K562 (cell line): ENCODE measurements around the gene CPT1B. TPM values are rescaled to one million over a fixed set of nuclear protein-coding genes. Genes with fewer than 3 reads are reported as not detected.

Experiments used
- FIP1L1 ChIP-seq: fragments of 200-400 bp; formaldehyde crosslinking; IDR thresholded peaks from 2 replicates; pipeline ENCODE4 v1.6.1; 2018; ENCODE audit warnings: mild to moderate bottlenecking, low read depth, low read length; ENCODE audit not compliant: poor library complexity, severe bottlenecking
- MAZ ChIP-seq, 2 experiments: fragments of 450-650 bp in 1 of 2; sonication (generic) in 1 of 2; formaldehyde crosslinking; IDR thresholded peaks in 1 of 2; conservative IDR thresholded peaks in 1 of 2; 2 replicates each; pipeline versions ENCODE4 v1.4.0 to v1.5.0; 2020; ENCODE audit warnings: mild to moderate bottlenecking in 1 of 2, missing genetic modification reagents in 1 of 2
- NR2C2 ChIP-seq, 2 experiments: fragments of 200-800 bp in 1 of 2; sonication (Bioruptor generic) in 1 of 2; sonication (generic) in 1 of 2; formaldehyde crosslinking in 1 of 2; IDR thresholded peaks; 2 replicates each; pipeline versions ENCODE4 v1.6.1 to v1.8.0; 2016 to 2022; ENCODE audit warnings: mild to moderate bottlenecking in 1 of 2, missing compliant biosample characterization in 1 of 2, missing genetic modification characterization in 1 of 2, missing genetic modification reagents in 1 of 2
- PHB ChIP-seq: fragments of 250-450 bp; sonication (Bioruptor Pico); IDR thresholded peaks from 2 replicates; pipeline ENCODE4 v1.5.0; 2021
- RAD51 ChIP-seq: fragments of 450-650 bp; IDR thresholded peaks from 2 replicates; pipeline ENCODE4 v1.7.1; 2016; ENCODE audit warnings: low read depth, mild to moderate bottlenecking, borderline replicate concordance
- polyA plus RNA-seq, 8 experiments: library from polyadenylated mRNA; depleted of rRNA in 4 of 8; stranded (reverse) in 5 of 8; unstranded in 3 of 8; fragments of >200 nt; fragmentation: Nextera tagmentation in 2 of 8; fragmentation: Illumina TruSeq in 1 of 8; extraction: Ambion mirVana in 2 of 8; extraction: Trizol in 1 of 8; gene quantifications; 2 replicates each; pipeline versions ENCODE4 v1.2.1 to v1.2.3, GENCODE V29; 2011 to 2014; ENCODE audit warnings: inconsistent platforms in 1 of 8, missing spikeins in 1 of 8
- total RNA-seq, 7 experiments: library from RNA; depleted of rRNA in 6 of 7; stranded (reverse); fragments of >200 nt in 6 of 7; fragmentation: Illumina TruSeq in 2 of 7; extraction: Trizol in 2 of 7; gene quantifications; 2 replicates each; pipeline versions ENCODE4 v1.2.1 to v1.2.3, GENCODE V29; 2011 to 2021; ENCODE audit warnings: low replicate concordance in 1 of 7
- TF ChIP-seq, protein P1 (sequence below), 3 experiments: IDR thresholded peaks in 2 of 3; conservative IDR thresholded peaks in 1 of 3; 2 replicates each; pipeline ENCODE4 v1.5.1; 2011 to 2012; ENCODE audit warnings: low read length in 3 of 3, mild to moderate bottlenecking in 3 of 3, control low read depth in 2 of 3, improper control_type of control experiment in 1 of 3, inconsistent platforms in 1 of 3, low read depth in 1 of 3, mixed read lengths in 1 of 3, moderate library complexity in 1 of 3; ENCODE audit not compliant: insufficient read depth in 2 of 3
- TF ChIP-seq, protein P2 (sequence below), 2 experiments: IDR thresholded peaks; 2 replicates each; pipeline ENCODE4 v1.6.1; 2011; ENCODE audit warnings: borderline replicate concordance in 1 of 2, control low read depth in 1 of 2, low read depth in 1 of 2, low read length in 1 of 2, mild to moderate bottlenecking in 1 of 2, mixed read lengths in 1 of 2, moderate library complexity in 1 of 2; ENCODE audit not compliant: insufficient read depth in 1 of 2, insufficient read length in 1 of 2, poor library complexity in 1 of 2, severe bottlenecking in 1 of 2; ENCODE audit errors: extremely low read depth in 1 of 2
- TF ChIP-seq, protein P3 (sequence below): fragments of 450-650 bp; IDR thresholded peaks from 2 replicates; pipeline ENCODE4 v1.6.1; 2016; ENCODE audit warnings: mild to moderate bottlenecking, moderate library complexity

The CPT1B gene
- total and polyA plus RNA-seq, 9 of the 15 experiments (the other 6 are each of a cell fraction or from before 2014, with no cell fraction given): 0.35 to 6.1 (median 2.6) TPM

DNA sequence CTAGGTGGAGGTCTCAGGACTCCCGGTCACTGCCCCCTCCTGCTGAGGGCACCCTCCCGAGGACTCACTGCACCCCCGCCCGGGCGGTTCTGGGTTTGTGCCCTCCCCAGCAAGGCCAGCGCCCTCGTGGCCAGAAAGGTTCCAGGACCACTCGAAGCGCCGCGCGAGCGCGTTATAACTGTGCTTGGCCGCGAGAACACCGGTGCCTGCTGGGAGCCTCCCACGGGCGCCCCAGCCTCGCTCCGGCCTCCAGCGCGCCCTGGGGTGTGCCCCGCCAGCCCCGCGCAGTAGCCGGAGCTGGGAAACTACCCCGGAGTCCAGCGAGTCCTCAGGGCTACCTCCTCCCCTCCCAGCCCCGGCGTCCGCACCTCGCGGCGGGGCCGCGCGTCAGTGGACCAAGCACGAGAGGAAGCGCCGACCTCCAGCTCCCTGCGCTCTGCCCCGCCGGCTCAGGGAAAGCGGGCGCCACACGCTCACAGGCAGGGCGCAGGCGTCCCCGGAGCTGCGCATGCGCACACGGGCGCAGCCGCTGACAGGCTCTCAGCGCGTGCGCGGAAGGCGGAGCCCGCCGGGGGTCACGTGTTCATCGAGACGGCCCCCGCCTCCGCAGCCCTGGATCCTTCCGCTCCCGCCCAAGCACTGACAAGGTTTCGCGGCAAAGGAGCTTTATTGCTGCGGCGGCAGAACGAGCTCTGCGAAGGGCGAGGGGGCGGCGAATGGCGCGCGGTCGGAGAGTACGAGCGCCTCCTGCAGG, 52.9 kb downstream of the CPT1B start, which contains the start of gene SCO2 (continued):
- TF ChIP-seq, protein P1, sequence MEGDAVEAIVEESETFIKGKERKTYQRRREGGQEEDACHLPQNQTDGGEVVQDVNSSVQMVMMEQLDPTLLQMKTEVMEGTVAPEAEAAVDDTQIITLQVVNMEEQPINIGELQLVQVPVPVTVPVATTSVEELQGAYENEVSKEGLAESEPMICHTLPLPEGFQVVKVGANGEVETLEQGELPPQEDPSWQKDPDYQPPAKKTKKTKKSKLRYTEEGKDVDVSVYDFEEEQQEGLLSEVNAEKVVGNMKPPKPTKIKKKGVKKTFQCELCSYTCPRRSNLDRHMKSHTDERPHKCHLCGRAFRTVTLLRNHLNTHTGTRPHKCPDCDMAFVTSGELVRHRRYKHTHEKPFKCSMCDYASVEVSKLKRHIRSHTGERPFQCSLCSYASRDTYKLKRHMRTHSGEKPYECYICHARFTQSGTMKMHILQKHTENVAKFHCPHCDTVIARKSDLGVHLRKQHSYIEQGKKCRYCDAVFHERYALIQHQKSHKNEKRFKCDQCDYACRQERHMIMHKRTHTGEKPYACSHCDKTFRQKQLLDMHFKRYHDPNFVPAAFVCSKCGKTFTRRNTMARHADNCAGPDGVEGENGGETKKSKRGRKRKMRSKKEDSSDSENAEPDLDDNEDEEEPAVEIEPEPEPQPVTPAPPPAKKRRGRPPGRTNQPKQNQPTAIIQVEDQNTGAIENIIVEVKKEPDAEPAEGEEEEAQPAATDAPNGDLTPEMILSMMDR (IDR thresholded peaks at IDR 0.05 in 2 of 3, conservative IDR thresholded peaks at IDR 0.05 in 1 of 3; ENCODE audit: insufficient read depth in 2 of 3, low read depth in 1 of 3, low read length in 3 of 3): peak; percentile 45 to 60 (median 48); a peak in 5 of 6 replicates
- TF ChIP-seq FIP1L1 (peak; percentile 82), NR2C2 (CRISPR knock-in tag; IDR thresholded peaks at IDR 0.05) (no peak), NR2C2 (tag; IDR thresholded peaks at IDR 0.05) (peak; percentile 39; the same call in 1 of the 2 replicates), RAD51 (peak; percentile 97), PHB (CRISPR knock-in tag) (0 out of 2 replicates have a peak, but pooled peaks have one; percentile 17), MAZ (CRISPR knock-in tag; conservative IDR thresholded peaks at IDR 0.05 in 1 of 2, IDR thresholded peaks at IDR 0.05 in 1 of 2) (peak; percentile 75 to 81)
- TF ChIP-seq, protein P2, sequence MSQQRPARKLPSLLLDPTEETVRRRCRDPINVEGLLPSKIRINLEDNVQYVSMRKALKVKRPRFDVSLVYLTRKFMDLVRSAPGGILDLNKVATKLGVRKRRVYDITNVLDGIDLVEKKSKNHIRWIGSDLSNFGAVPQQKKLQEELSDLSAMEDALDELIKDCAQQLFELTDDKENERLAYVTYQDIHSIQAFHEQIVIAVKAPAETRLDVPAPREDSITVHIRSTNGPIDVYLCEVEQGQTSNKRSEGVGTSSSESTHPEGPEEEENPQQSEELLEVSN (IDR thresholded peaks at IDR 0.05; ENCODE audit: borderline replicate concordance in 1 of 2, extremely low read depth in 1 of 2, insufficient read depth in 1 of 2, insufficient read length in 1 of 2, low read depth in 1 of 2, low read length in 1 of 2, poor library complexity in 1 of 2, severe bottlenecking in 1 of 2): peak; percentile 61 to 83
- TF ChIP-seq, protein P3, sequence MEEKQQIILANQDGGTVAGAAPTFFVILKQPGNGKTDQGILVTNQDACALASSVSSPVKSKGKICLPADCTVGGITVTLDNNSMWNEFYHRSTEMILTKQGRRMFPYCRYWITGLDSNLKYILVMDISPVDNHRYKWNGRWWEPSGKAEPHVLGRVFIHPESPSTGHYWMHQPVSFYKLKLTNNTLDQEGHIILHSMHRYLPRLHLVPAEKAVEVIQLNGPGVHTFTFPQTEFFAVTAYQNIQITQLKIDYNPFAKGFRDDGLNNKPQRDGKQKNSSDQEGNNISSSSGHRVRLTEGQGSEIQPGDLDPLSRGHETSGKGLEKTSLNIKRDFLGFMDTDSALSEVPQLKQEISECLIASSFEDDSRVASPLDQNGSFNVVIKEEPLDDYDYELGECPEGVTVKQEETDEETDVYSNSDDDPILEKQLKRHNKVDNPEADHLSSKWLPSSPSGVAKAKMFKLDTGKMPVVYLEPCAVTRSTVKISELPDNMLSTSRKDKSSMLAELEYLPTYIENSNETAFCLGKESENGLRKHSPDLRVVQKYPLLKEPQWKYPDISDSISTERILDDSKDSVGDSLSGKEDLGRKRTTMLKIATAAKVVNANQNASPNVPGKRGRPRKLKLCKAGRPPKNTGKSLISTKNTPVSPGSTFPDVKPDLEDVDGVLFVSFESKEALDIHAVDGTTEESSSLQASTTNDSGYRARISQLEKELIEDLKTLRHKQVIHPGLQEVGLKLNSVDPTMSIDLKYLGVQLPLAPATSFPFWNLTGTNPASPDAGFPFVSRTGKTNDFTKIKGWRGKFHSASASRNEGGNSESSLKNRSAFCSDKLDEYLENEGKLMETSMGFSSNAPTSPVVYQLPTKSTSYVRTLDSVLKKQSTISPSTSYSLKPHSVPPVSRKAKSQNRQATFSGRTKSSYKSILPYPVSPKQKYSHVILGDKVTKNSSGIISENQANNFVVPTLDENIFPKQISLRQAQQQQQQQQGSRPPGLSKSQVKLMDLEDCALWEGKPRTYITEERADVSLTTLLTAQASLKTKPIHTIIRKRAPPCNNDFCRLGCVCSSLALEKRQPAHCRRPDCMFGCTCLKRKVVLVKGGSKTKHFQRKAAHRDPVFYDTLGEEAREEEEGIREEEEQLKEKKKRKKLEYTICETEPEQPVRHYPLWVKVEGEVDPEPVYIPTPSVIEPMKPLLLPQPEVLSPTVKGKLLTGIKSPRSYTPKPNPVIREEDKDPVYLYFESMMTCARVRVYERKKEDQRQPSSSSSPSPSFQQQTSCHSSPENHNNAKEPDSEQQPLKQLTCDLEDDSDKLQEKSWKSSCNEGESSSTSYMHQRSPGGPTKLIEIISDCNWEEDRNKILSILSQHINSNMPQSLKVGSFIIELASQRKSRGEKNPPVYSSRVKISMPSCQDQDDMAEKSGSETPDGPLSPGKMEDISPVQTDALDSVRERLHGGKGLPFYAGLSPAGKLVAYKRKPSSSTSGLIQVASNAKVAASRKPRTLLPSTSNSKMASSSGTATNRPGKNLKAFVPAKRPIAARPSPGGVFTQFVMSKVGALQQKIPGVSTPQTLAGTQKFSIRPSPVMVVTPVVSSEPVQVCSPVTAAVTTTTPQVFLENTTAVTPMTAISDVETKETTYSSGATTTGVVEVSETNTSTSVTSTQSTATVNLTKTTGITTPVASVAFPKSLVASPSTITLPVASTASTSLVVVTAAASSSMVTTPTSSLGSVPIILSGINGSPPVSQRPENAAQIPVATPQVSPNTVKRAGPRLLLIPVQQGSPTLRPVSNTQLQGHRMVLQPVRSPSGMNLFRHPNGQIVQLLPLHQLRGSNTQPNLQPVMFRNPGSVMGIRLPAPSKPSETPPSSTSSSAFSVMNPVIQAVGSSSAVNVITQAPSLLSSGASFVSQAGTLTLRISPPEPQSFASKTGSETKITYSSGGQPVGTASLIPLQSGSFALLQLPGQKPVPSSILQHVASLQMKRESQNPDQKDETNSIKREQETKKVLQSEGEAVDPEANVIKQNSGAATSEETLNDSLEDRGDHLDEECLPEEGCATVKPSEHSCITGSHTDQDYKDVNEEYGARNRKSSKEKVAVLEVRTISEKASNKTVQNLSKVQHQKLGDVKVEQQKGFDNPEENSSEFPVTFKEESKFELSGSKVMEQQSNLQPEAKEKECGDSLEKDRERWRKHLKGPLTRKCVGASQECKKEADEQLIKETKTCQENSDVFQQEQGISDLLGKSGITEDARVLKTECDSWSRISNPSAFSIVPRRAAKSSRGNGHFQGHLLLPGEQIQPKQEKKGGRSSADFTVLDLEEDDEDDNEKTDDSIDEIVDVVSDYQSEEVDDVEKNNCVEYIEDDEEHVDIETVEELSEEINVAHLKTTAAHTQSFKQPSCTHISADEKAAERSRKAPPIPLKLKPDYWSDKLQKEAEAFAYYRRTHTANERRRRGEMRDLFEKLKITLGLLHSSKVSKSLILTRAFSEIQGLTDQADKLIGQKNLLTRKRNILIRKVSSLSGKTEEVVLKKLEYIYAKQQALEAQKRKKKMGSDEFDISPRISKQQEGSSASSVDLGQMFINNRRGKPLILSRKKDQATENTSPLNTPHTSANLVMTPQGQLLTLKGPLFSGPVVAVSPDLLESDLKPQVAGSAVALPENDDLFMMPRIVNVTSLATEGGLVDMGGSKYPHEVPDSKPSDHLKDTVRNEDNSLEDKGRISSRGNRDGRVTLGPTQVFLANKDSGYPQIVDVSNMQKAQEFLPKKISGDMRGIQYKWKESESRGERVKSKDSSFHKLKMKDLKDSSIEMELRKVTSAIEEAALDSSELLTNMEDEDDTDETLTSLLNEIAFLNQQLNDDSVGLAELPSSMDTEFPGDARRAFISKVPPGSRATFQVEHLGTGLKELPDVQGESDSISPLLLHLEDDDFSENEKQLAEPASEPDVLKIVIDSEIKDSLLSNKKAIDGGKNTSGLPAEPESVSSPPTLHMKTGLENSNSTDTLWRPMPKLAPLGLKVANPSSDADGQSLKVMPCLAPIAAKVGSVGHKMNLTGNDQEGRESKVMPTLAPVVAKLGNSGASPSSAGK: peak; percentile 89
